HCT116 (cell line): ENCODE measurements around the gene TMEM178B. TPM values are rescaled to one million over a fixed set of nuclear protein-coding genes. Genes with fewer than 3 reads are reported as not detected.

Experiments
- ATAC-seq: fragments of 200-7000 bp; cut with Tn5 transposase; 2 replicates; pipeline ENCODE4 v1.9.1; 2020; ENCODE audit warnings: mild to moderate bottlenecking, moderate library complexity
- BruUV-seq: library from RNA; stranded (reverse); fragments of 400-500 nt; replicated peaks from 2 replicates; lab custom pipeline; 2021; lab: Mats Ljungman, UMichigan
- CTCF ChIA-PET: fragments of 300-600 bp; sonication (Branson Sonifier 250); formaldehyde crosslinking; loops from one replicate; lab custom pipeline; 2021; ENCODE audit warnings: antibody characterized with exemption; lab: Charles Lee
- POLR2A ChIA-PET: fragments of 300-600, 350-600 bp; sonication (Branson Sonifier 250); formaldehyde crosslinking; loops from one replicate; lab custom pipeline; 2021; ENCODE audit warnings: antibody characterized with exemption; lab: Charles Lee
- RAD21 ChIA-PET, 2 experiments: fragments of 300-600 bp; sonication (Branson Sonifier 250); formaldehyde crosslinking; loops; one replicate each; lab custom pipeline; 2023; ENCODE audit warnings: low total read pairs in 2 of 2; ENCODE audit not compliant: uncharacterized antibody in 2 of 2, unreplicated experiment in 2 of 2, low non-redundant PET in 1 of 2; lab: Charles Lee
- DNase-seq: peaks from one replicate; pipeline ENCODE4 v3.0.0-alpha.2; 2010; ENCODE audit warnings: low read depth, low spot score
- H2AFZ ChIP-seq: fragments of 200-600 bp; shearing (Covaris generic), sonication (generic); 2 replicates; pipeline ENCODE4 v1.6.1; 2017; ENCODE audit warnings: low read depth, mixed run types, mixed read lengths, antibody characterized with exemption, low read length; ENCODE audit not compliant: poor library complexity, severe bottlenecking
- H3K27ac ChIP-seq: 2 replicates; pipeline ENCODE4 v1.5.1; 2012; ENCODE audit warnings: low read depth, low read length
- H3K27me3 ChIP-seq: fragments of 200-600 bp; sonication (generic); 2 replicates; pipeline ENCODE4 v1.6.1; 2016; ENCODE audit warnings: mixed run types, low read length, mixed read lengths; ENCODE audit not compliant: insufficient read depth
- H3K36me3 ChIP-seq, 2 experiments: fragments of 200-500 bp in 1 of 2; fragments of 200-600 bp in 1 of 2; sonication (Bioruptor generic) in 1 of 2; sonication (generic) in 1 of 2; 2 replicates each; pipeline versions ENCODE4 v1.5.1 to v1.6.1; 2014 to 2016; ENCODE audit warnings: low read length in 2 of 2, inconsistent platforms in 1 of 2, mixed read lengths in 1 of 2, mixed run types in 1 of 2; ENCODE audit not compliant: insufficient read depth in 2 of 2, control insufficient read depth in 1 of 2
- H3K4me1 ChIP-seq, 2 experiments: fragments of 200-600 bp in 1 of 2; sonication (generic) in 1 of 2; 2 replicates each; pipeline versions ENCODE4 v1.5.1 to v1.6.1; 2012 to 2017; ENCODE audit warnings: low read length in 2 of 2, inconsistent platforms in 1 of 2, mild to moderate bottlenecking in 1 of 2, mixed read lengths in 1 of 2, mixed run types in 1 of 2, moderate library complexity in 1 of 2; ENCODE audit not compliant: insufficient read depth in 2 of 2, control insufficient read depth in 1 of 2
- H3K4me2 ChIP-seq: fragments of 200-600 bp; sonication (generic); 2 replicates; pipeline ENCODE4 v1.6.1; 2017; ENCODE audit warnings: mixed run types, low read length, mixed read lengths
- H3K4me3 ChIP-seq, 2 experiments: fragments of 200-600 bp in 1 of 2; sonication (generic) in 1 of 2; replicated peaks in 1 of 2; 2 replicates each; pipeline ENCODE4 v1.5.1; 2011 to 2016; ENCODE audit warnings: low read length in 2 of 2, control low read depth in 1 of 2, low read depth in 1 of 2, mild to moderate bottlenecking in 1 of 2, mixed read lengths in 1 of 2, mixed run types in 1 of 2
- H3K79me2 ChIP-seq: fragments of 200-600 bp; sonication (generic); 2 replicates; pipeline ENCODE4 v1.6.1; 2017; ENCODE audit warnings: mild to moderate bottlenecking, mixed run types, low read length, moderate library complexity, mixed read lengths; ENCODE audit not compliant: insufficient read depth
- H3K9ac ChIP-seq: fragments of 200-600 bp; sonication (generic); 2 replicates; pipeline ENCODE4 v1.6.1; 2016; ENCODE audit warnings: low read length, mixed read lengths
- H3K9me2 ChIP-seq: fragments of 200-600 bp; sonication (generic), shearing (Covaris generic); 2 replicates; pipeline ENCODE4 v1.6.1; 2017; ENCODE audit warnings: mixed run types, mild to moderate bottlenecking, moderate library complexity; ENCODE audit not compliant: insufficient read depth
- H3K9me3 ChIP-seq, 2 experiments: fragments of 200-500 bp in 1 of 2; fragments of 200-600 bp in 1 of 2; sonication (Bioruptor generic) in 1 of 2; sonication (generic) in 1 of 2; 2 replicates each; pipeline ENCODE4 v1.6.1; 2014 to 2017; ENCODE audit warnings: low read length in 2 of 2, mixed read lengths in 2 of 2, inconsistent platforms in 1 of 2, low read depth in 1 of 2, mild to moderate bottlenecking in 1 of 2, mixed run types in 1 of 2, moderate library complexity in 1 of 2; ENCODE audit not compliant: control insufficient read depth in 1 of 2, insufficient read depth in 1 of 2
- H4K20me1 ChIP-seq: fragments of 200-600 bp; sonication (generic), shearing (Covaris generic); 2 replicates; pipeline ENCODE4 v1.6.1; 2017; ENCODE audit warnings: mixed run types, mild to moderate bottlenecking, moderate library complexity; ENCODE audit not compliant: insufficient read depth
- CBX3 ChIP-seq: IDR thresholded peaks from 2 replicates; pipeline ENCODE4 v1.6.1; 2012; ENCODE audit warnings: low read depth
- CEBPB ChIP-seq: IDR thresholded peaks from 2 replicates; pipeline ENCODE4 v1.6.1; 2012; ENCODE audit warnings: low read depth
- EZH2 ChIP-seq: fragments of 200-600 bp; sonication (generic); IDR thresholded peaks from 2 replicates; pipeline ENCODE4 v1.6.1; 2017; ENCODE audit warnings: antibody characterized with exemption, mixed run types
- EZH2phosphoT487 ChIP-seq: fragments of 200-600 bp; IDR thresholded peaks from 2 replicates; pipeline ENCODE4 v1.6.1; 2018; ENCODE audit warnings: antibody characterized with exemption, borderline replicate concordance
- FOSL1 ChIP-seq: IDR thresholded peaks from 2 replicates; pipeline ENCODE4 v1.6.1; 2012; ENCODE audit warnings: low read depth
- JUND ChIP-seq: IDR thresholded peaks from 2 replicates; pipeline ENCODE4 v1.6.1; 2012
- POLR2A ChIP-seq: IDR thresholded peaks from 2 replicates; pipeline ENCODE4 v1.7.0; 2011; ENCODE audit warnings: borderline replicate concordance; ENCODE audit not compliant: insufficient read depth, insufficient read length; ENCODE audit errors: extremely low read depth
- POLR2AphosphoS5 ChIP-seq: IDR thresholded peaks from 2 replicates; pipeline ENCODE4 v1.6.1; 2011; ENCODE audit warnings: mild to moderate bottlenecking, low read depth, low read length, moderate library complexity
- RAD21 ChIP-seq: IDR thresholded peaks from 2 replicates; pipeline ENCODE4 v1.6.1; 2012; ENCODE audit warnings: low read depth, mild to moderate bottlenecking
- SIN3A ChIP-seq: IDR thresholded peaks from 2 replicates; pipeline ENCODE4 v1.6.1; 2012; ENCODE audit warnings: low read depth
- SRF ChIP-seq: IDR thresholded peaks from 2 replicates; pipeline ENCODE4 v1.6.1; 2012; ENCODE audit warnings: low read depth
- TCF7L2 ChIP-seq: IDR thresholded peaks from 2 replicates; pipeline ENCODE4 v1.7.0; 2011; ENCODE audit warnings: borderline replicate concordance, inconsistent platforms; ENCODE audit not compliant: insufficient read depth, insufficient read length; ENCODE audit errors: extremely low read depth
- YY1 ChIP-seq: IDR thresholded peaks from 2 replicates; pipeline ENCODE4 v1.6.1; 2011; ENCODE audit warnings: low read length, low read depth, moderate library complexity, mild to moderate bottlenecking; ENCODE audit not compliant: insufficient replicate concordance; ENCODE audit errors: extremely low read depth
- intact Hi-C: fragments of 100-400 bp; cut with micrococcal nuclease; formaldehyde crosslinking; loops from 2 replicates; pipeline ENCODE4 v1.10.0; 2022
- total RNA-seq: library from RNA; stranded (reverse); gene quantifications from one replicate; pipeline ENCODE4 v1.2.1, GENCODE V29; 2021; ENCODE audit not compliant: unreplicated experiment
- TF ChIP-seq, protein P1 (sequence below), 3 experiments: fragments of 200-600 bp in 1 of 3; sonication (generic) in 1 of 3; IDR thresholded peaks in 2 of 3; conservative IDR thresholded peaks in 1 of 3; 2 replicates each; pipeline ENCODE4 v1.5.1; 2012 to 2017; ENCODE audit warnings: low read depth in 2 of 3, low read length in 2 of 3, antibody characterized with exemption in 1 of 3, borderline replicate concordance in 1 of 3, control low read depth in 1 of 3, mild to moderate bottlenecking in 1 of 3, mixed read lengths in 1 of 3, mixed run types in 1 of 3, moderate library complexity in 1 of 3; ENCODE audit not compliant: insufficient read depth in 1 of 3
- TF ChIP-seq, protein P2 (sequence below): IDR thresholded peaks from 2 replicates; pipeline ENCODE4 v1.6.1; 2012
- TF ChIP-seq, protein P3 (sequence below): IDR thresholded peaks from 2 replicates; pipeline ENCODE4 v1.6.1; 2011; ENCODE audit warnings: mild to moderate bottlenecking, low read length, moderate library complexity; ENCODE audit not compliant: insufficient replicate concordance; ENCODE audit errors: extremely low read depth
- TF ChIP-seq, protein P4 (sequence below): IDR thresholded peaks from 2 replicates; pipeline ENCODE4 v1.6.1; 2012

The TMEM178B gene
- total RNA-seq, 1 experiment from 2014 or later: 0.02 TPM

DNA sequence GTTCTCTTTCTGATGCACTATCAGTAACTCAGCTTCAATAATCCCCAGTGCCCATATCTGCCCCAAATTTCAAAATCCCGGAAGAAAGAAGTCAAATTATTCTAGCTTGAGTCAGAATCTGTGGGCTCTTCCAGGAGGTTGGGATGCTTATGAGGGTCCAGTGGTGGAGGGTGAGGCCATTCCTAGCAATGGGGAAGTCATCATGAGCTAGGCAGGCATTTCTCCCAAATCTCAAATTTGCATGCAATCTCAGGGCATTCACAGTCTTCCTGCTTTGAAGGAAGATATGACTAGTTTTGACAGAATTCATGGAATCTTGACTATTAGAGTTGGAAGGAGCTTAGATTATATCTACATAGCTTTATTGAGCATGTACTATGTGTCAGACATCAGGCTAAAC, 313.0 kb downstream of the TMEM178B start (continued):
- TF ChIP-seq, protein P1, sequence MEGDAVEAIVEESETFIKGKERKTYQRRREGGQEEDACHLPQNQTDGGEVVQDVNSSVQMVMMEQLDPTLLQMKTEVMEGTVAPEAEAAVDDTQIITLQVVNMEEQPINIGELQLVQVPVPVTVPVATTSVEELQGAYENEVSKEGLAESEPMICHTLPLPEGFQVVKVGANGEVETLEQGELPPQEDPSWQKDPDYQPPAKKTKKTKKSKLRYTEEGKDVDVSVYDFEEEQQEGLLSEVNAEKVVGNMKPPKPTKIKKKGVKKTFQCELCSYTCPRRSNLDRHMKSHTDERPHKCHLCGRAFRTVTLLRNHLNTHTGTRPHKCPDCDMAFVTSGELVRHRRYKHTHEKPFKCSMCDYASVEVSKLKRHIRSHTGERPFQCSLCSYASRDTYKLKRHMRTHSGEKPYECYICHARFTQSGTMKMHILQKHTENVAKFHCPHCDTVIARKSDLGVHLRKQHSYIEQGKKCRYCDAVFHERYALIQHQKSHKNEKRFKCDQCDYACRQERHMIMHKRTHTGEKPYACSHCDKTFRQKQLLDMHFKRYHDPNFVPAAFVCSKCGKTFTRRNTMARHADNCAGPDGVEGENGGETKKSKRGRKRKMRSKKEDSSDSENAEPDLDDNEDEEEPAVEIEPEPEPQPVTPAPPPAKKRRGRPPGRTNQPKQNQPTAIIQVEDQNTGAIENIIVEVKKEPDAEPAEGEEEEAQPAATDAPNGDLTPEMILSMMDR (IDR thresholded peaks at IDR 0.05 in 2 of 3, conservative IDR thresholded peaks at IDR 0.05 in 1 of 3; ENCODE audit: borderline replicate concordance in 1 of 3, insufficient read depth in 1 of 3, low read depth in 2 of 3, low read length in 2 of 3): no peak
- TF ChIP-seq POLR2AphosphoS5 (no peak), SRF (no peak), JUND (no peak), EZH2phosphoT487 (no peak), YY1 (no peak), POLR2A (no peak), CBX3 (no peak)
- TF ChIP-seq, protein P2, sequence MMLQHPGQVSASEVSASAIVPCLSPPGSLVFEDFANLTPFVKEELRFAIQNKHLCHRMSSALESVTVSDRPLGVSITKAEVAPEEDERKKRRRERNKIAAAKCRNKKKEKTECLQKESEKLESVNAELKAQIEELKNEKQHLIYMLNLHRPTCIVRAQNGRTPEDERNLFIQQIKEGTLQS: no peak

DNA sequence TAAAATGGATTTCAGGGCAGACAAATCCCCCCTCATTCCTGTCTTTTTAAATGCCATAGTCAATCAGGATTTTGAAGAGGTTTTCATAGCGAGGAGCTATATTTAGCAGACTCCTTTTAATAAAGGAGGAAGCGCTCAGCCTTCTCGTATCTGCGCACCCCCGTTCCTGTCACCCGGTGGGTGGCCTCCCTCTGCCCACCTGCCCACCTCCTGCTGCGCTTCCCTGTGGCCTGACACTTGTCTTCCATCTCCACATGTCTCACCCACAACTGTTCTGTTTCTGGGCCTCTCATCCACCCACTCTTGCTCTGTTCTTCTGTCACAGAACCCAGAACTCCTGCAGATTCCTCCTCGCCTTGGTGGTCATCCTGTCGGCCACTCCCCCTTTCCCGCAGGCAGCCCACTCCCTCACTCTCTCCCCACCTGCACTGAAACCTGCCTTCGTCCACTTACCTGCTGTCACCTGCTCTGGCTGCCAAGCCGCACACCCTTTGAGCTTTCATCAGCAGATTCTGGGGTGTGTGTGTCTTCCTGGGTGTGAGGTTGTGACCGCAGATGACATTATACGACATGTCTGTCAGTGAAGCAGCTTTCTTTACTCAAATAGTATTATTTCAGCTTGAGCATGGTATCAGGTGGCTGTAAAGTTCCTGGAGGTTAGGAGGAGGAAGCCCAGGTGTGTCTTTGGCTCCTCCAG, 313.8 kb downstream of the TMEM178B start:
- H3K36me3 ChIP-seq: no peaks in the 10 kb centered on the region
- DNase-seq (no peak), ATAC-seq (no peak)
- H3K9me3 ChIP-seq: no peaks in the 10 kb centered on the region
- H3K27me3 ChIP-seq: peaks cover 49% of the 10 kb centered on the region
- CTCF ChIA-PET: no interaction called here
- H2AFZ ChIP-seq: no peak overlapping the region
- RAD21 ChIA-PET: no interaction called here
- intact Hi-C loops: no loop called here
- no peaks in the 10 kb centered on the region for H4K20me1 ChIP-seq
- POLR2A ChIA-PET: no interaction called here
- no peaks in the 10 kb centered on the region for H3K4me1 ChIP-seq
- no peaks in the 10 kb centered on the region for H3K79me2 ChIP-seq
- H3K9ac ChIP-seq: no peak overlapping the region
- no TSS peak for BruUV-seq
- H3K4me2 ChIP-seq: no peak overlapping the region
- no peak overlapping the region for H3K4me3 ChIP-seq
- no peaks in the 10 kb centered on the region for H3K9me2 ChIP-seq
- no peak overlapping the region for H3K27ac ChIP-seq
- TF ChIP-seq TCF7L2 (no peak), POLR2AphosphoS5 (no peak), CBX3 (no peak), CEBPB (no peak), FOSL1 (no peak), EZH2 (no peak), SRF (no peak), RAD21 (no peak), EZH2phosphoT487 (no peak), SIN3A (no peak)
- TF ChIP-seq, protein P3, sequence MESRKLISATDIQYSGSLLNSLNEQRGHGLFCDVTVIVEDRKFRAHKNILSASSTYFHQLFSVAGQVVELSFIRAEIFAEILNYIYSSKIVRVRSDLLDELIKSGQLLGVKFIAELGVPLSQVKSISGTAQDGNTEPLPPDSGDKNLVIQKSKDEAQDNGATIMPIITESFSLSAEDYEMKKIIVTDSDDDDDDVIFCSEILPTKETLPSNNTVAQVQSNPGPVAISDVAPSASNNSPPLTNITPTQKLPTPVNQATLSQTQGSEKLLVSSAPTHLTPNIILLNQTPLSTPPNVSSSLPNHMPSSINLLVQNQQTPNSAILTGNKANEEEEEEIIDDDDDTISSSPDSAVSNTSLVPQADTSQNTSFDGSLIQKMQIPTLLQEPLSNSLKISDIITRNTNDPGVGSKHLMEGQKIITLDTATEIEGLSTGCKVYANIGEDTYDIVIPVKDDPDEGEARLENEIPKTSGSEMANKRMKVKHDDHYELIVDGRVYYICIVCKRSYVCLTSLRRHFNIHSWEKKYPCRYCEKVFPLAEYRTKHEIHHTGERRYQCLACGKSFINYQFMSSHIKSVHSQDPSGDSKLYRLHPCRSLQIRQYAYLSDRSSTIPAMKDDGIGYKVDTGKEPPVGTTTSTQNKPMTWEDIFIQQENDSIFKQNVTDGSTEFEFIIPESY: no peak
- TF ChIP-seq, protein P1 (IDR thresholded peaks at IDR 0.05 in 2 of 3, conservative IDR thresholded peaks at IDR 0.05 in 1 of 3; ENCODE audit: borderline replicate concordance in 1 of 3, insufficient read depth in 1 of 3, low read depth in 2 of 3, low read length in 2 of 3): no peak
- TF ChIP-seq, protein P4, sequence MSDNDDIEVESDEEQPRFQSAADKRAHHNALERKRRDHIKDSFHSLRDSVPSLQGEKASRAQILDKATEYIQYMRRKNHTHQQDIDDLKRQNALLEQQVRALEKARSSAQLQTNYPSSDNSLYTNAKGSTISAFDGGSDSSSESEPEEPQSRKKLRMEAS: no peak
